HL-60 (cell line): Measurements from ENCODE around the gene PNISR.

ENCODE experiments used
- DNase-seq, 2 experiments: peaks; one replicate each; pipeline ENCODE4 v3.0.0-alpha.2; 2010 to 2020; ENCODE audit warnings: low read depth in 1 of 2, low spot score in 1 of 2
- H3K27ac ChIP-seq: fragments of 250-450 bp; sonication (Bioruptor Pico); replicated peaks from 2 replicates; pipeline ENCODE4 v1.5.1; 2020; ENCODE audit warnings: mild to moderate bottlenecking, moderate library complexity
- H3K27me3 ChIP-seq: fragments of 250-450 bp; sonication (Bioruptor Pico); 2 replicates; pipeline ENCODE4 v1.5.1; 2021; ENCODE audit warnings: mild to moderate bottlenecking, moderate library complexity; ENCODE audit not compliant: insufficient read depth, poor library complexity, severe bottlenecking
- H3K4me3 ChIP-seq: replicated peaks from 2 replicates; pipeline ENCODE4 v1.5.1; 2011; ENCODE audit warnings: mild to moderate bottlenecking, control low read depth, low read length; ENCODE audit not compliant: insufficient read depth
- CTCF ChIP-seq: IDR thresholded peaks from one replicate; pipeline ENCODE4 v1.5.1; 2011; ENCODE audit warnings: low read length, control low read depth, inconsistent platforms; ENCODE audit not compliant: insufficient read depth
- GABPA ChIP-seq: IDR thresholded peaks from 2 replicates; pipeline ENCODE4 v1.6.1; 2012; ENCODE audit warnings: low read depth
- POLR2AphosphoS5 ChIP-seq: IDR thresholded peaks from 2 replicates; pipeline ENCODE4 v1.6.1; 2012; ENCODE audit warnings: low read depth
- REST ChIP-seq: IDR thresholded peaks from 2 replicates; pipeline ENCODE4 v1.6.1; 2012; ENCODE audit warnings: low read depth; ENCODE audit not compliant: insufficient replicate concordance
- SPI1 ChIP-seq: IDR thresholded peaks from 2 replicates; pipeline ENCODE4 v1.6.1; 2012; ENCODE audit warnings: low read depth, mild to moderate bottlenecking, borderline replicate concordance

Gene PNISR

GRCh38 chr6:99426451-99426757 lies 1.3 kb upstream of the PNISR start:
- no peaks in the 10 kb centered on the region for H3K27me3 ChIP-seq
- H3K27ac ChIP-seq, result peak overlapping the region; percentile 89
- no peak for DNase-seq
- TF ChIP-seq CTCF (no peak), POLR2AphosphoS5 (no peak), SPI1 (no peak), GABPA (no peak), REST (no peak)
- peak overlapping the region; percentile 83 for H3K4me3 ChIP-seq

GRCh38 chr6:99425647-99426450 lies 741 bp upstream of the PNISR start:
- H3K27ac ChIP-seq, result peak overlapping the region; percentile 89
- DNase-seq, result peak; percentile 89 to 91
- TF ChIP-seq POLR2AphosphoS5 (peak; percentile 76; the same call in 1 of the 2 replicates), SPI1 (peak; percentile 77; the same call in 1 of the 2 replicates), GABPA (no peak), REST (peak; percentile 58)
- H3K27me3 ChIP-seq, result no peaks in the 10 kb centered on the region
- H3K4me3 ChIP-seq, result peak overlapping the region; percentile 83

GRCh38 chr6:99424022-99424421 lies 1.1 kb downstream of the PNISR start:
- peak overlapping the region; percentile 83 for H3K4me3 ChIP-seq
- peak overlapping the region; percentile 89; the same call in 1 of the 2 replicates for H3K27ac ChIP-seq
- TF ChIP-seq CTCF (no peak), REST (no peak), GABPA (no peak), SPI1 (no peak), POLR2AphosphoS5 (no peak)
- DNase-seq, result no peak
- no peaks in the 10 kb centered on the region for H3K27me3 ChIP-seq
